ENCODE data around the gene ATXN7L2. TPM values are rescaled to one million over a fixed set of nuclear protein-coding genes. Genes with fewer than 3 reads are reported as not detected.

ATXN7L2 gene
- total and polyA plus RNA-seq, 9 donors, result 0.98 to 8.8 (median 6.5) TPM

GRCh38 chr1:109491372-109491771, 7.7 kb downstream of the ATXN7L2 start:
- intact Hi-C loops (cut with DNase I), result loop anchor here (2.0 to 5.0 kb wide), 2 partner anchors 39 to 41 kb away; no protein-coding TSS in a partner anchor
- 93 to 97% (median 95%) methylated on average over 8 of the region's 8 CpGs for WGBS, 3 donors
- Histone ChIP-seq H3K27ac (no peak overlapping the region), H3K9me3 (no peaks in the 10 kb centered on the region), H3K4me1 (ENCODE audit: insufficient read depth) (peaks cover 2% of the 10 kb centered on the region), H3K27me3 (no peaks in the 10 kb centered on the region), H3K4me3 (no peak overlapping the region), H3K36me3 (no peaks in the 10 kb centered on the region)
- no peak for DNase-seq
- no peak for TF ChIP-seq CTCF (IDR thresholded peaks at IDR 0.05)

- Histone ChIP-seq H3K4me1 (ENCODE audit: insufficient read depth) (peaks cover 3% of the 10 kb centered on the region), H3K4me3 (no peak overlapping the region), H3K27ac (no peak overlapping the region), H3K36me3 (no peaks in the 10 kb centered on the region), H3K27me3 (no peaks in the 10 kb centered on the region), H3K9me3 (no peaks in the 10 kb centered on the region)
- intact Hi-C loops (cut with DNase I), result loop anchor here in 3 of 4 donors (5.0 kb wide), 1 partner anchor 40 kb away; no protein-coding TSS in a partner anchor
- 73 to 85% (median 78%) methylated on average over 4 of the region's 4 CpGs for WGBS, 3 donors
- no peak for DNase-seq
- TF ChIP-seq CTCF (IDR thresholded peaks at IDR 0.05), result no peak
- no peak for TF ChIP-seq EP300 (IDR thresholded peaks at IDR 0.05)
- no peak for TF ChIP-seq POLR2A (IDR thresholded peaks at IDR 0.05)
Observed at GRCh38 chr1:109492779-109493178, 9.1 kb downstream of the ATXN7L2 start.

- H3K36me3 ChIP-seq, result no peaks in the 10 kb centered on the region
- TF ChIP-seq POLR2A (IDR thresholded peaks at IDR 0.05), result no peak
- no peak for TF ChIP-seq CTCF (IDR thresholded peaks at IDR 0.05)
- no peak for TF ChIP-seq EP300 (IDR thresholded peaks at IDR 0.05)
- intact Hi-C loops (cut with DNase I), result loop anchor here in 3 of 4 donors (5.0 kb wide), 1 partner anchor 39 kb away; no protein-coding TSS in a partner anchor
Observed at GRCh38 chr1:109493227-109493626, 9.5 kb downstream of the ATXN7L2 start.

GRCh38 chr1:109493805-109494539, 10.3 kb downstream of the ATXN7L2 start, which contains the start of gene CYB561D1:
CYB561D1 (plus strand) TSS chr1:109494094; CDS start chr1:109494140, 46 bp downstream.
- H3K36me3 ChIP-seq, result no peaks in the 10 kb centered on the region
- TF ChIP-seq EP300 (IDR thresholded peaks at IDR 0.05), result no peak
- TF ChIP-seq POLR2A (IDR thresholded peaks at IDR 0.05), result peak; percentile 46
- peak; percentile 92 to 95 (median 92) for TF ChIP-seq CTCF (IDR thresholded peaks at IDR 0.05)
- peaks cover 10% of the 10 kb centered on the region for H3K4me1 ChIP-seq (ENCODE audit: insufficient read depth)

More at GRCh38 chr1:109493227-109493626, 9.5 kb downstream of the ATXN7L2 start:
- H3K27ac ChIP-seq, result peak overlapping the region in 1 of 2 donors; percentile 13
- H3K4me3 ChIP-seq, result no peak overlapping the region
- 44 to 52% (median 48%) methylated on average over 4 of the region's 4 CpGs for WGBS, 3 donors
- no peaks in the 10 kb centered on the region for H3K9me3 ChIP-seq
- no peaks in the 10 kb centered on the region for H3K27me3 ChIP-seq
- peaks cover 7% of the 10 kb centered on the region for H3K4me1 ChIP-seq (ENCODE audit: insufficient read depth)
- DNase-seq, result no peak

More at GRCh38 chr1:109493805-109494539, 10.3 kb downstream of the ATXN7L2 start, which contains the start of gene CYB561D1:
- 0 to 3% (median 0%) methylated on average over 23 to 44 of the region's 44 CpGs for WGBS, 3 donors
- Histone ChIP-seq H3K9me3 (no peaks in the 10 kb centered on the region), H3K4me3 (peak within 1 kb of the TSS; percentile 90), H3K27me3 (no peaks in the 10 kb centered on the region), H3K27ac (peak within 1 kb of the TSS in 1 of 2 donors; percentile 49)
- intact Hi-C loops (cut with DNase I), result loop anchor here in 3 of 4 donors (5.0 kb wide), 1 partner anchor 38 kb away; no protein-coding TSS in a partner anchor
- peak; percentile 84 to 91 (median 87) for DNase-seq
